ENCODE measurements around the gene GAS6. TPM values are rescaled to one million over a fixed set of nuclear protein-coding genes. Genes with fewer than 3 reads are reported as not detected.
A peak's percentile ranks its signal among the peaks of the same experiment; 100 is the strongest.

Gene GAS6
- total and polyA plus RNA-seq, 2 donors (not counting 1 experiment from before 2014, with no cell fraction given) = 227 to 301 TPM

DNA sequence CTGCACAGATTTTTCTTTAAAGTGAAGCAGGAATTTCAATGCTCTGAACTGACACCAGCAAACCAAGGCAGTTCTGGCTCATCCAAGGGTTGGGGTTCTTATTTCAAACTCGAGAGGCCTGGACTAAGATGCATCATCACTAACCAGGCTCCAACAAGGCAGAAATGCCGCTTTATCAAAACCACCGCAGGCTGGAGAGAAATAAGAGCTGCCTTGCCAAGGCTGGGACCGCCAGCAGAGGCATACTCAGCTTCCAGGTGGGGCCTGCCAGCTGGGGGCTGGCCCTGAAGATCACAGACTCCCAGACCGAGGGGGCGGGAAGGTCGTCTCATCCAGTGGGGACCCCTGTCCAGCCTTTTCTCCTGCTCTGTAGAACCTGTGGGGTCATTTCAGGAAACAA lies 37.4 kb upstream of the GAS6 start:
- TF ChIP-seq EZH2 (IDR thresholded peaks at IDR 0.05; ENCODE audit: low read length, missing control alignments) = no peak
- TF ChIP-seq, protein P1, sequence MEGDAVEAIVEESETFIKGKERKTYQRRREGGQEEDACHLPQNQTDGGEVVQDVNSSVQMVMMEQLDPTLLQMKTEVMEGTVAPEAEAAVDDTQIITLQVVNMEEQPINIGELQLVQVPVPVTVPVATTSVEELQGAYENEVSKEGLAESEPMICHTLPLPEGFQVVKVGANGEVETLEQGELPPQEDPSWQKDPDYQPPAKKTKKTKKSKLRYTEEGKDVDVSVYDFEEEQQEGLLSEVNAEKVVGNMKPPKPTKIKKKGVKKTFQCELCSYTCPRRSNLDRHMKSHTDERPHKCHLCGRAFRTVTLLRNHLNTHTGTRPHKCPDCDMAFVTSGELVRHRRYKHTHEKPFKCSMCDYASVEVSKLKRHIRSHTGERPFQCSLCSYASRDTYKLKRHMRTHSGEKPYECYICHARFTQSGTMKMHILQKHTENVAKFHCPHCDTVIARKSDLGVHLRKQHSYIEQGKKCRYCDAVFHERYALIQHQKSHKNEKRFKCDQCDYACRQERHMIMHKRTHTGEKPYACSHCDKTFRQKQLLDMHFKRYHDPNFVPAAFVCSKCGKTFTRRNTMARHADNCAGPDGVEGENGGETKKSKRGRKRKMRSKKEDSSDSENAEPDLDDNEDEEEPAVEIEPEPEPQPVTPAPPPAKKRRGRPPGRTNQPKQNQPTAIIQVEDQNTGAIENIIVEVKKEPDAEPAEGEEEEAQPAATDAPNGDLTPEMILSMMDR (conservative IDR thresholded peaks at IDR 0.05 in 1 of 2, IDR thresholded peaks at IDR 0.05 in 1 of 2; ENCODE audit: low read depth in 1 of 2, low read length in 2 of 2) = no peak
- Histone ChIP-seq H3K27me3 (ENCODE audit: control insufficient read depth, insufficient read depth, low read length) (no peaks in the 10 kb centered on the region), H3K9ac (ENCODE audit: insufficient read depth, low read length) (no peak overlapping the region), H3K27ac (ENCODE audit: insufficient read depth, low read length) (no peak overlapping the region), H2AFZ (ENCODE audit: low read length) (no peak overlapping the region), H3K79me2 (ENCODE audit: control insufficient read depth, insufficient read depth, low read length) (no peaks in the 10 kb centered on the region), H3K4me1 (ENCODE audit: control insufficient read depth, extremely low read depth, insufficient read depth, low read length) (peaks cover 13% of the 10 kb centered on the region), H4K20me1 (ENCODE audit: control insufficient read depth, extremely low read depth, insufficient read depth, low read length) (no peaks in the 10 kb centered on the region), H3K4me3 (replicated peaks in 1 of 4; ENCODE audit: control extremely low read depth in 1 of 4, insufficient read depth in 1 of 4, low read depth in 3 of 4, low read length in 4 of 4) (no peak overlapping the region), H3K4me2 (ENCODE audit: extremely low read depth, insufficient read depth, low read length) (no peak overlapping the region), H3K36me3 (ENCODE audit: control insufficient read depth, insufficient read depth, low read length) (no peaks in the 10 kb centered on the region), H3K9me3 (ENCODE audit: control insufficient read depth, insufficient read depth, low read depth, low read length) (no peaks in the 10 kb centered on the region)
- DNase-seq (ENCODE audit: low read depth in 2 of 2) = peak in 1 of 2 donors; percentile 92

GRCh38 chr13:113900646-113901045 lies 36.8 kb upstream of the GAS6 start:
- H3K36me3 ChIP-seq (ENCODE audit: control insufficient read depth, insufficient read depth, low read length) = no peaks in the 10 kb centered on the region
- H3K9me3 ChIP-seq (ENCODE audit: control insufficient read depth, insufficient read depth, low read depth, low read length) = no peaks in the 10 kb centered on the region
- H2AFZ ChIP-seq (ENCODE audit: low read length) = no peak overlapping the region
- TF ChIP-seq, protein P1 (conservative IDR thresholded peaks at IDR 0.05 in 1 of 2, IDR thresholded peaks at IDR 0.05 in 1 of 2; ENCODE audit: low read depth in 1 of 2, low read length in 2 of 2) = no peak
- no peak for TF ChIP-seq EZH2 (IDR thresholded peaks at IDR 0.05; ENCODE audit: low read length, missing control alignments)
- no peak overlapping the region for H3K4me2 ChIP-seq (ENCODE audit: extremely low read depth, insufficient read depth, low read length)
- no peak overlapping the region for H3K9ac ChIP-seq (ENCODE audit: insufficient read depth, low read length)
- H4K20me1 ChIP-seq (ENCODE audit: control insufficient read depth, extremely low read depth, insufficient read depth, low read length) = no peaks in the 10 kb centered on the region
- no peak for DNase-seq (ENCODE audit: low read depth in 2 of 2)
- no peaks in the 10 kb centered on the region for H3K79me2 ChIP-seq (ENCODE audit: control insufficient read depth, insufficient read depth, low read length)
- no peaks in the 10 kb centered on the region for H3K27me3 ChIP-seq (ENCODE audit: control insufficient read depth, insufficient read depth, low read length)
- H3K4me1 ChIP-seq (ENCODE audit: control insufficient read depth, extremely low read depth, insufficient read depth, low read length) = peaks cover 15% of the 10 kb centered on the region
- no peak overlapping the region for H3K27ac ChIP-seq (ENCODE audit: insufficient read depth, low read length)
- H3K4me3 ChIP-seq (replicated peaks in 1 of 4; ENCODE audit: control extremely low read depth in 1 of 4, insufficient read depth in 1 of 4, low read depth in 3 of 4, low read length in 4 of 4) = no peak overlapping the region

DNA sequence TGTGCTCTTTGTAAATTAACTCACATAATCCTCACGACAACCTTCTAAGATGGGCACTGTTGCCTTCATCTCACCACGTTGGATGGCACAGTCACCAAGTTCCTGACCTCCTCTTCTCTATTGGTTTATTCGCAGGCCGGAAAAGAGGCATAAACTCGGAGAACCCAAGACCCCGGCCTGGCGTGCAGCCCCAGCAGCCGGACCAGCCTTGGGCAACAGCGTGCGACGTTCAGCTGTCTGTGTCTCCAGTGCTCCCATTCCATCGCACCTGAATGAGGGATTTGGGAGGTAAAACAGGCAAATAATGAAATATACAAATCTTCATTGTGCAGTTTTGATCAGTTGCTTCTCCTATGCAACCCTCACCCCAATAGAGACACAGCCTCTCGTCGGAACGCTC lies 34.5 kb upstream of the GAS6 start:
- no peaks in the 10 kb centered on the region for H3K79me2 ChIP-seq (ENCODE audit: control insufficient read depth, insufficient read depth, low read length)
- peaks cover 1% of the 10 kb centered on the region for H3K36me3 ChIP-seq (ENCODE audit: control insufficient read depth, insufficient read depth, low read length)
- no peak overlapping the region for H3K9ac ChIP-seq (ENCODE audit: insufficient read depth, low read length)
- no peak overlapping the region for H3K4me2 ChIP-seq (ENCODE audit: extremely low read depth, insufficient read depth, low read length)
- H3K27ac ChIP-seq (ENCODE audit: insufficient read depth, low read length) = peak overlapping the region; percentile 86
- no peak overlapping the region for H2AFZ ChIP-seq (ENCODE audit: low read length)
- H3K27me3 ChIP-seq (ENCODE audit: control insufficient read depth, insufficient read depth, low read length) = no peaks in the 10 kb centered on the region
- H4K20me1 ChIP-seq (ENCODE audit: control insufficient read depth, extremely low read depth, insufficient read depth, low read length) = no peaks in the 10 kb centered on the region
- no peak overlapping the region for H3K4me3 ChIP-seq (replicated peaks in 1 of 4; ENCODE audit: control extremely low read depth in 1 of 4, insufficient read depth in 1 of 4, low read depth in 3 of 4, low read length in 4 of 4)
- DNase-seq (ENCODE audit: low read depth in 2 of 2) = no peak
- no peaks in the 10 kb centered on the region for H3K9me3 ChIP-seq (ENCODE audit: control insufficient read depth, insufficient read depth, low read depth, low read length)
- TF ChIP-seq EZH2 (IDR thresholded peaks at IDR 0.05; ENCODE audit: low read length, missing control alignments) = no peak
- TF ChIP-seq, protein P1 (conservative IDR thresholded peaks at IDR 0.05 in 1 of 2, IDR thresholded peaks at IDR 0.05 in 1 of 2; ENCODE audit: low read depth in 1 of 2, low read length in 2 of 2) = no peak
- H3K4me1 ChIP-seq (ENCODE audit: control insufficient read depth, extremely low read depth, insufficient read depth, low read length) = peaks cover 16% of the 10 kb centered on the region
